Effector memory CD4-positive, alpha-beta T cell (primary cell): Measurements from ENCODE around the gene SH3BGRL3.

Experiments used
- DNase-seq, 3 donors: peaks; one replicate each; pipeline ENCODE4 v3.0.0-alpha.2; 2020
- H3K27ac ChIP-seq: 2 replicates; pipeline ENCODE4 v1.7.0; 2013; ENCODE audit warnings: mild to moderate bottlenecking, low read length, moderate library complexity; ENCODE audit not compliant: insufficient read depth, poor library complexity, severe bottlenecking
- H3K27me3 ChIP-seq: replicated peaks from 2 replicates; pipeline ENCODE4 v1.7.0; 2013; ENCODE audit warnings: mild to moderate bottlenecking, low read length; ENCODE audit not compliant: insufficient read depth, control insufficient read depth, poor library complexity, severe bottlenecking
- H3K36me3 ChIP-seq: 2 replicates; pipeline ENCODE4 v1.7.0; 2013; ENCODE audit warnings: mild to moderate bottlenecking, low read length, moderate library complexity; ENCODE audit not compliant: control insufficient read depth, insufficient read depth
- H3K4me1 ChIP-seq: 2 replicates; pipeline ENCODE4 v1.7.0; 2013; ENCODE audit warnings: low read length, mild to moderate bottlenecking; ENCODE audit not compliant: control insufficient read depth, insufficient read depth, poor library complexity, severe bottlenecking
- H3K4me3 ChIP-seq: 2 replicates; pipeline ENCODE4 v1.7.0; 2013; ENCODE audit warnings: low read length, low read depth, mild to moderate bottlenecking; ENCODE audit not compliant: insufficient read depth, poor library complexity, severe bottlenecking
- H3K9me3 ChIP-seq: 2 replicates; pipeline ENCODE4 v1.7.0; 2013; ENCODE audit warnings: mild to moderate bottlenecking, low read length, moderate library complexity; ENCODE audit not compliant: control insufficient read depth

The SH3BGRL3 gene

GRCh38 chr1:26277261-26277661, 2.6 kb upstream of the SH3BGRL3 start:
- peaks cover 64% of the 10 kb centered on the region for H3K4me1 ChIP-seq
- peak overlapping the region; percentile 2 for H3K4me3 ChIP-seq
- no peak for DNase-seq

GRCh38 chr1:26277719-26278118, 2.2 kb upstream of the SH3BGRL3 start:
- Histone ChIP-seq H3K4me1 (peaks cover 68% of the 10 kb centered on the region), H3K4me3 (no peak overlapping the region), H3K9me3 (no peaks in the 10 kb centered on the region), H3K27me3 (no peaks in the 10 kb centered on the region), H3K36me3 (peaks cover 15% of the 10 kb centered on the region), H3K27ac (peak overlapping the region; percentile 94)
- DNase-seq, result no peak

More at GRCh38 chr1:26277261-26277661, 2.6 kb upstream of the SH3BGRL3 start:
- H3K27ac ChIP-seq, result peak overlapping the region; percentile 94
- no peaks in the 10 kb centered on the region for H3K27me3 ChIP-seq
- H3K9me3 ChIP-seq, result no peaks in the 10 kb centered on the region
- peaks cover 15% of the 10 kb centered on the region for H3K36me3 ChIP-seq

GRCh38 chr1:26278303-26278702, 1.6 kb upstream of the SH3BGRL3 start:
- Histone ChIP-seq H3K36me3 (peaks cover 15% of the 10 kb centered on the region), H3K9me3 (no peaks in the 10 kb centered on the region), H3K4me1 (peaks cover 74% of the 10 kb centered on the region), H3K27ac (peak overlapping the region; percentile 94), H3K4me3 (no peak overlapping the region), H3K27me3 (no peaks in the 10 kb centered on the region)
- DNase-seq, result no peak

- H3K27ac ChIP-seq, result peak overlapping the region; percentile 94
- no peaks in the 10 kb centered on the region for H3K27me3 ChIP-seq
- DNase-seq, result no peak
- H3K36me3 ChIP-seq, result peaks cover 15% of the 10 kb centered on the region
- peak overlapping the region; percentile 81 for H3K4me3 ChIP-seq
- no peaks in the 10 kb centered on the region for H3K9me3 ChIP-seq
- H3K4me1 ChIP-seq, result peaks cover 80% of the 10 kb centered on the region
Measured at GRCh38 chr1:26278724-26279455, 996 bp upstream of the SH3BGRL3 start.

GRCh38 chr1:26280333-26281042, 602 bp downstream of the SH3BGRL3 start:
- Histone ChIP-seq H3K27me3 (no peaks in the 10 kb centered on the region), H3K4me3 (peak overlapping the region; percentile 81), H3K9me3 (no peaks in the 10 kb centered on the region), H3K27ac (peak overlapping the region; percentile 94), H3K4me1 (peaks cover 92% of the 10 kb centered on the region), H3K36me3 (peaks cover 15% of the 10 kb centered on the region)
- no peak for DNase-seq

- peaks cover 92% of the 10 kb centered on the region for H3K4me1 ChIP-seq
Measured at GRCh38 chr1:26281091-26281958, 1.4 kb downstream of the SH3BGRL3 start.

GRCh38 chr1:26281971-26282370, 2.1 kb downstream of the SH3BGRL3 start:
- H3K4me3 ChIP-seq, result no peak overlapping the region
- H3K9me3 ChIP-seq, result no peaks in the 10 kb centered on the region
- peak overlapping the region; percentile 94 for H3K27ac ChIP-seq
- peaks cover 14% of the 10 kb centered on the region for H3K36me3 ChIP-seq
- H3K4me1 ChIP-seq, result peaks cover 92% of the 10 kb centered on the region
- H3K27me3 ChIP-seq, result no peaks in the 10 kb centered on the region
- no peak for DNase-seq

More at GRCh38 chr1:26281091-26281958, 1.4 kb downstream of the SH3BGRL3 start:
- Histone ChIP-seq H3K27me3 (no peaks in the 10 kb centered on the region), H3K36me3 (peaks cover 15% of the 10 kb centered on the region), H3K9me3 (no peaks in the 10 kb centered on the region), H3K27ac (peak overlapping the region; percentile 94), H3K4me3 (peak overlapping the region; percentile 81)
- no peak for DNase-seq

GRCh38 chr1:26282401-26282918, 2.6 kb downstream of the SH3BGRL3 start:
- H3K27ac ChIP-seq, result peak overlapping the region; percentile 89
- no peaks in the 10 kb centered on the region for H3K27me3 ChIP-seq
- no peak overlapping the region for H3K4me3 ChIP-seq
- DNase-seq, result no peak
- H3K36me3 ChIP-seq, result peaks cover 10% of the 10 kb centered on the region
- no peaks in the 10 kb centered on the region for H3K9me3 ChIP-seq
- H3K4me1 ChIP-seq, result peaks cover 92% of the 10 kb centered on the region

- Histone ChIP-seq H3K27ac (peak overlapping the region; percentile 89), H3K4me1 (peaks cover 92% of the 10 kb centered on the region)
- no peak for DNase-seq
Measured at GRCh38 chr1:26283279-26283853, 3.5 kb downstream of the SH3BGRL3 start.

More at GRCh38 chr1:26283279-26283853, 3.5 kb downstream of the SH3BGRL3 start:
- Histone ChIP-seq H3K9me3 (no peaks in the 10 kb centered on the region), H3K36me3 (peaks cover 10% of the 10 kb centered on the region), H3K4me3 (peak overlapping the region; percentile 23), H3K27me3 (no peaks in the 10 kb centered on the region)
